Measurements from ENCODE around the gene KRTAP5-2. TPM values are rescaled to one million over a fixed set of nuclear protein-coding genes. Genes with fewer than 3 reads are reported as not detected.

KRTAP5-2 gene
- total RNA-seq, 1 donor from 2014 or later, result not detected

DNA sequence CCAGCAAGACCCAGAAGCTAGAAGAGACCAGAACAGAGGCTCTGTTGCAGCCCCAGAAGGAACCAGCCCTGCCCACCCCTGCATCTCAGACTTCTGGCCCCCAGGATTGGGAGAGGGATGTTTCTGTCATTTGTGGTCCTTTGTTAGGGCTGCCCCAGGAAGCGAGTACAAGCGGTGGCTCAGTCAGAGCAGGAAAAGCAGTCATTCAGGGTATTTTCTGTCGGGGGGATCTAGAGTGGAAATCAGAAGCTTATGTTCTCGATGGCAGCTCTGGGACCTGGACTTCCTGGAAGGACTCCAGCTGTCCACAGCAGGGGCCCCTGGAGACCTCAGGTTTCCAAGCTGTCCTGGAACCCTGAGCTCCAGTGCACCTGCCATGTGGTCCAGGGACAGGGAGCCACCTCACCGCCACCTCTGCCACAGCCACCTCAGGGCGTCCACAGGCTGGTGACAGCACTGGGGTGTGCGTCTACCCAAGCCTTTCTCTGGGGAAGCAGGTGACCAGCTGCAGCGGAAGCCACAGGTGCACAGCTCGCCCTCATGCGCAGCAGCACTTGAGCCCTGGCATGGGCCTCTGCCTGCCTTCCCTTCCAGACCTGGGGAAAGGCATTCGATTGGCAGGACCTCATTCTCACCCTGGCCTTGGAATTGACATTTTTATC, 34.1 kb upstream of the KRTAP5-2 start:
- Mint-ChIP-seq H3K27me3 (ENCODE audit: unreplicated experiment) (peaks cover 4% of the 10 kb centered on the region), H3K4me3 (ENCODE audit: unreplicated experiment) (no peak overlapping the region), H3K9me3 (ENCODE audit: unreplicated experiment) (no peaks in the 10 kb centered on the region), H3K27ac (ENCODE audit: unreplicated experiment) (no peak overlapping the region), H3K36me3 (ENCODE audit: low read depth, unreplicated experiment) (no peaks in the 10 kb centered on the region), H3K4me1 (ENCODE audit: unreplicated experiment) (peaks cover 10% of the 10 kb centered on the region)
- DNase-seq (ENCODE audit: low spot score), result no peak
- TF ChIP-seq, protein P1, sequence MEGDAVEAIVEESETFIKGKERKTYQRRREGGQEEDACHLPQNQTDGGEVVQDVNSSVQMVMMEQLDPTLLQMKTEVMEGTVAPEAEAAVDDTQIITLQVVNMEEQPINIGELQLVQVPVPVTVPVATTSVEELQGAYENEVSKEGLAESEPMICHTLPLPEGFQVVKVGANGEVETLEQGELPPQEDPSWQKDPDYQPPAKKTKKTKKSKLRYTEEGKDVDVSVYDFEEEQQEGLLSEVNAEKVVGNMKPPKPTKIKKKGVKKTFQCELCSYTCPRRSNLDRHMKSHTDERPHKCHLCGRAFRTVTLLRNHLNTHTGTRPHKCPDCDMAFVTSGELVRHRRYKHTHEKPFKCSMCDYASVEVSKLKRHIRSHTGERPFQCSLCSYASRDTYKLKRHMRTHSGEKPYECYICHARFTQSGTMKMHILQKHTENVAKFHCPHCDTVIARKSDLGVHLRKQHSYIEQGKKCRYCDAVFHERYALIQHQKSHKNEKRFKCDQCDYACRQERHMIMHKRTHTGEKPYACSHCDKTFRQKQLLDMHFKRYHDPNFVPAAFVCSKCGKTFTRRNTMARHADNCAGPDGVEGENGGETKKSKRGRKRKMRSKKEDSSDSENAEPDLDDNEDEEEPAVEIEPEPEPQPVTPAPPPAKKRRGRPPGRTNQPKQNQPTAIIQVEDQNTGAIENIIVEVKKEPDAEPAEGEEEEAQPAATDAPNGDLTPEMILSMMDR (IDR thresholded peaks at IDR 0.05; ENCODE audit: unreplicated experiment), result no peak

DNA sequence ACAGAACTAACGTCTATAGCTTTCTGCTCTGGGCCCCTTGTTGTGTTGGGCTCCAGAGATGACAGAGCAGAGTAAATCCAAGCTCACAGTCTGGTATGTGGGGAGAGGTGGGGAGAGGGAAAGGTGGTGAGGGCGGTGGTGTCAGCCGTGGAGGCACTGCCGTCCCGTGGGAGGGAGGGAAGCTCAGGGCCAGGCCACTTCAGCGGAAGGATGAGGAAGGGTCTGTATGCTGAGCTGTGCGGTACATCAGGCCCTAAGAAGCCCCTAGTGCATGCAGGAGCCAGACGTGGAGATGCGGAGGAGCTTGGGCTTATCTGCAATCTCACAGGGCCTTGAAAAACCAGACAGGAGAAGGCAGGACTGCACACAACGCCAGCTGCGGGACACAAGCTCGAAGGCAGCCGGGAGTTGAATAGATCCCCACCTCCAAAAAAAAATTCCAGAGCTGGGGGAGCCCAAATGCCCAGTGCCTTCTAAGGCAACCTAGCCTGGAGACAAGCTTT, 33.0 kb upstream of the KRTAP5-2 start:
- Mint-ChIP-seq H3K36me3 (ENCODE audit: low read depth, unreplicated experiment) (no peaks in the 10 kb centered on the region), H3K4me1 (ENCODE audit: unreplicated experiment) (peaks cover 10% of the 10 kb centered on the region), H3K27ac (ENCODE audit: unreplicated experiment) (no peak overlapping the region), H3K27me3 (ENCODE audit: unreplicated experiment) (peaks cover 4% of the 10 kb centered on the region), H3K4me3 (ENCODE audit: unreplicated experiment) (no peak overlapping the region), H3K9me3 (ENCODE audit: unreplicated experiment) (no peaks in the 10 kb centered on the region)
- TF ChIP-seq, protein P1 (IDR thresholded peaks at IDR 0.05; ENCODE audit: unreplicated experiment), result no peak
- no peak for DNase-seq (ENCODE audit: low spot score)

DNA sequence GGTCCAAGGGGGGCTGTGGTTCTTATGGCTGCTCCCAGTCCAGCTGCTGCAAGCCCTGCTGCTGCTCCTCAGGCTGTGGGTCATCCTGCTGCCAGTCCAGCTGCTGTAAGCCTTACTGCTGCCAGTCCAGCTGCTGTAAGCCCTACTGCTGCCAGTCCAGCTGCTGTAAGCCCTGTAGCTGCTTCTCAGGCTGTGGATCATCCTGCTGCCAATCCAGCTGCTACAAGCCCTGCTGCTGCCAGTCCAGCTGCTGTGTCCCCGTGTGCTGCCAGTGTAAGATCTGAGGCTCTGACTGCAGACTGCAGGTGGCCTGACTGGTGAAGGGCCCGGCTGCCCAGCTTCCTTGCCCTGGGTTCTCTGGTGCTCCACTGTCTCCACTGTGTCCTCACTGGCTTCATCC, 32.2 kb upstream of the KRTAP5-2 start:
- Mint-ChIP-seq H3K27me3 (ENCODE audit: unreplicated experiment) (peaks cover 4% of the 10 kb centered on the region), H3K4me3 (ENCODE audit: unreplicated experiment) (no peak overlapping the region), H3K36me3 (ENCODE audit: low read depth, unreplicated experiment) (no peaks in the 10 kb centered on the region), H3K4me1 (ENCODE audit: unreplicated experiment) (peaks cover 10% of the 10 kb centered on the region), H3K27ac (ENCODE audit: unreplicated experiment) (no peak overlapping the region), H3K9me3 (ENCODE audit: unreplicated experiment) (no peaks in the 10 kb centered on the region)
- TF ChIP-seq, protein P1 (IDR thresholded peaks at IDR 0.05; ENCODE audit: unreplicated experiment), result no peak
- DNase-seq (ENCODE audit: low spot score), result no peak

DNA sequence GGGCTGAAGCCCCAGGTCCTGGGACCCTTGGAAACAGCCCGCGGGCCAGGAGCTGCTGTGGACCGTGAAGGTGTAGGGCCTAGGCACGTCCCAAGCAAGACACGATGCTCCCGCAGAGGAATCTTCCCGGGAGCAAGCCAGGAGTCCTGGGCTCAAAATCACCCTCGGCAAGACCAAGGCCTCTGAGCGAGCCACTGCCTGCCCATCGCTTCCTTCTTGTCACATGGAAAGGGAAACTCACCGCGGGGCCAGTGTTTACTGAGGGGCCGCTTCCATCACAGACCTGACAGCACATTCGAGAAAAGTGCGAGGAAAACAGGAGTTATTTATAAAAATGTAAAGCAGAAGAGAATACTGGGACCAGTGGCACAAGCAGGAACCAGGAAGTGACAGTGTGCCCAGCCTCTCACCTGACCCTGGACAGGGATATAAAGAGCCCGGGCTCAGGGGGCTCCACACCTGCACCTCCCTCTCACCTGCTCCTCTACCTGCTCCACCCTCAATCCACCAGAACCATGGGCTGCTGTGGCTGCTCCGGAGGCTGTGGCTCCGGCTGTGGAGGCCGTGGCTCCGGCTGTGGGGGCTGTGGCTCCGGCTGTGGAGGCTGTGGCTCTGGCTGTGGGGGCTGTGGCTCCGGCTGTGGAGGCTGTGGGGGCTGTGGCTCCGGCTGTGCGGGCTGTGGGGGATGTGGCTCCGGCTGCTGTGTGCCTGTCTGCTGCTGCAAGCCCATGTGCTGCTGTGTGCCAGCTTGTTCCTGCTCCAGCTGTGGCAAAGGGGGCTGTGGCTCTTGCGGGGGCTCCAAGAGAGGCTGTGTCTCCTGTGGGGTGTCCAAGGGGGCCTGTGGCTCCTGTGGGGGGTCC, 31.5 kb upstream of the KRTAP5-2 start, which contains the start of gene KRTAP5-5:
Gene KRTAP5-5 (plus strand): TSS at position 450 of the 860 bp plus-strand sequence. CDS start 66 bp downstream, at position 516.
- TF ChIP-seq, protein P1 (IDR thresholded peaks at IDR 0.05; ENCODE audit: unreplicated experiment), result no peak
- Mint-ChIP-seq H3K36me3 (ENCODE audit: low read depth, unreplicated experiment) (no peaks in the 10 kb centered on the region), H3K9me3 (ENCODE audit: unreplicated experiment) (no peaks in the 10 kb centered on the region), H3K4me1 (ENCODE audit: unreplicated experiment) (peaks cover 10% of the 10 kb centered on the region), H3K27me3 (ENCODE audit: unreplicated experiment) (peaks cover 4% of the 10 kb centered on the region), H3K27ac (ENCODE audit: unreplicated experiment) (no peak within 1 kb of the TSS), H3K4me3 (ENCODE audit: unreplicated experiment) (no peak within 1 kb of the TSS)
- DNase-seq (ENCODE audit: low spot score), result no peak
